ENCODE data around the gene SPNS2.

- no peak for TF ChIP-seq MXI1 (conservative IDR thresholded peaks at IDR 0.05; ENCODE audit: poor library complexity, severe bottlenecking)
- TF ChIP-seq CTCF (IDR thresholded peaks at IDR 0.05; ENCODE audit: poor library complexity, severe bottlenecking): no peak
- TF ChIP-seq EP300 (conservative IDR thresholded peaks at IDR 0.05; ENCODE audit: poor library complexity, severe bottlenecking): no peak
Measured at GRCh38 chr17:4475001-4475400, 23.7 kb upstream of the SPNS2 start.
